ENCODE data around the gene HSD17B3.
"Not testable (repeated sequence)": the region's sequence is repeated elsewhere in the genome, so short reads cannot be mapped to it uniquely, and the experiment has no call there.

- TF ChIP-seq, protein P1, sequence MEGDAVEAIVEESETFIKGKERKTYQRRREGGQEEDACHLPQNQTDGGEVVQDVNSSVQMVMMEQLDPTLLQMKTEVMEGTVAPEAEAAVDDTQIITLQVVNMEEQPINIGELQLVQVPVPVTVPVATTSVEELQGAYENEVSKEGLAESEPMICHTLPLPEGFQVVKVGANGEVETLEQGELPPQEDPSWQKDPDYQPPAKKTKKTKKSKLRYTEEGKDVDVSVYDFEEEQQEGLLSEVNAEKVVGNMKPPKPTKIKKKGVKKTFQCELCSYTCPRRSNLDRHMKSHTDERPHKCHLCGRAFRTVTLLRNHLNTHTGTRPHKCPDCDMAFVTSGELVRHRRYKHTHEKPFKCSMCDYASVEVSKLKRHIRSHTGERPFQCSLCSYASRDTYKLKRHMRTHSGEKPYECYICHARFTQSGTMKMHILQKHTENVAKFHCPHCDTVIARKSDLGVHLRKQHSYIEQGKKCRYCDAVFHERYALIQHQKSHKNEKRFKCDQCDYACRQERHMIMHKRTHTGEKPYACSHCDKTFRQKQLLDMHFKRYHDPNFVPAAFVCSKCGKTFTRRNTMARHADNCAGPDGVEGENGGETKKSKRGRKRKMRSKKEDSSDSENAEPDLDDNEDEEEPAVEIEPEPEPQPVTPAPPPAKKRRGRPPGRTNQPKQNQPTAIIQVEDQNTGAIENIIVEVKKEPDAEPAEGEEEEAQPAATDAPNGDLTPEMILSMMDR (conservative IDR thresholded peaks at IDR 0.05; ENCODE audit: low read length), result not testable (repeated sequence)
- not testable (repeated sequence) for TF ChIP-seq EZH2phosphoT487 (IDR thresholded peaks at IDR 0.05; ENCODE audit: borderline replicate concordance)
Observed at GRCh38 chr9:96322210-96322609, 20.2 kb upstream of the HSD17B3 start.
